GM23338 (cell line): Measurements from ENCODE around the gene FHIT. TPM values are rescaled to one million over a fixed set of nuclear protein-coding genes. Genes with fewer than 3 reads are reported as not detected.

ENCODE experiments used
- ATAC-seq: fragments of 200-7000 bp; cut with Tn5 transposase; 3 replicates; pipeline ENCODE4 v1.9.1; 2020
- DNase-seq: peaks from one replicate; pipeline ENCODE4 v3.0.0-alpha.2; 2015; ENCODE audit warnings: low spot score
- H2AFZ ChIP-seq: fragments of 200-600 bp; sonication (generic); 2 replicates; pipeline ENCODE4 v1.8.0; 2016; ENCODE audit warnings: antibody characterized with exemption, mild to moderate bottlenecking, moderate library complexity
- H3F3A ChIP-seq: fragments of 200-600 bp; sonication (generic); replicated peaks from 2 replicates; pipeline ENCODE4 v1.8.0; 2017; ENCODE audit warnings: antibody characterized with exemption, mixed run types, low read depth
- H3K27ac ChIP-seq: fragments of 200-600 bp; sonication (generic); 2 replicates; pipeline ENCODE4 v1.6.1; 2016; ENCODE audit warnings: low read depth
- H3K27me3 ChIP-seq: fragments of 200-600 bp; sonication (generic); 2 replicates; pipeline ENCODE4 v1.8.0; 2016; ENCODE audit warnings: mild to moderate bottlenecking, mixed run types, moderate library complexity; ENCODE audit not compliant: insufficient read depth
- H3K36me3 ChIP-seq: fragments of 200-600 bp; sonication (generic); 2 replicates; pipeline ENCODE4 v1.8.0; 2016; ENCODE audit warnings: mild to moderate bottlenecking; ENCODE audit not compliant: insufficient read depth
- H3K4me1 ChIP-seq: fragments of 200-600 bp; sonication (generic); 2 replicates; pipeline ENCODE4 v1.8.0; 2016; ENCODE audit warnings: mild to moderate bottlenecking, moderate library complexity; ENCODE audit not compliant: insufficient read depth
- H3K4me2 ChIP-seq: fragments of 200-600 bp; sonication (generic); 2 replicates; pipeline ENCODE4 v1.7.1; 2017; ENCODE audit warnings: mixed run types
- H3K4me3 ChIP-seq: fragments of 200-600 bp; sonication (generic); 2 replicates; pipeline ENCODE4 v1.6.1; 2016; ENCODE audit warnings: mixed run types
- H3K79me2 ChIP-seq: fragments of 200-600 bp; sonication (generic); replicated peaks from 2 replicates; pipeline ENCODE4 v1.8.0; 2017; ENCODE audit warnings: mild to moderate bottlenecking; ENCODE audit not compliant: insufficient read depth
- H3K9me2 ChIP-seq: fragments of 200-600 bp; sonication (generic); 2 replicates; pipeline ENCODE4 v1.8.0; 2017; ENCODE audit not compliant: insufficient read depth
- H4K20me1 ChIP-seq: fragments of 200-600 bp; sonication (generic); replicated peaks from 2 replicates; pipeline ENCODE4 v1.8.0; 2017; ENCODE audit warnings: mild to moderate bottlenecking; ENCODE audit not compliant: insufficient read depth
- H3K27ac Mint-ChIP-seq: 2 replicates; pipeline ENCODE4 v1.8.0; 2020; ENCODE audit warnings: inconsistent platforms, mild to moderate bottlenecking, moderate library complexity, mixed read lengths
- H3K27me3 Mint-ChIP-seq: 3 replicates; pipeline ENCODE4 v1.8.0; 2022; ENCODE audit warnings: low read depth, mild to moderate bottlenecking, moderate library complexity, mixed read lengths, inconsistent platforms; ENCODE audit not compliant: insufficient read depth, poor library complexity
- H3K36me3 Mint-ChIP-seq: 3 replicates; pipeline ENCODE4 v1.8.0; 2021; ENCODE audit warnings: low read depth, mild to moderate bottlenecking, inconsistent platforms, moderate library complexity, mixed read lengths
- H3K4me1 Mint-ChIP-seq: 3 replicates; pipeline ENCODE4 v1.8.0; 2020; ENCODE audit warnings: mild to moderate bottlenecking, inconsistent platforms, mixed read lengths
- H3K4me3 Mint-ChIP-seq: 3 replicates; pipeline ENCODE4 v1.8.0; 2021; ENCODE audit warnings: moderate library complexity, mild to moderate bottlenecking, inconsistent platforms, mixed read lengths
- H3K9me3 Mint-ChIP-seq: 3 replicates; pipeline ENCODE4 v1.8.0; 2020; ENCODE audit warnings: moderate library complexity, mild to moderate bottlenecking, inconsistent platforms, mixed read lengths
- CREB1 ChIP-seq: fragments of 250-450 bp; sonication (Bioruptor Pico); IDR thresholded peaks from 2 replicates; pipeline ENCODE4 v1.5.0; 2020; ENCODE audit warnings: low read depth, mild to moderate bottlenecking, moderate library complexity
- ETS1 ChIP-seq: IDR thresholded peaks from 2 replicates; pipeline ENCODE4 v1.6.1; 2016; ENCODE audit warnings: antibody characterized with exemption
- EZH2 ChIP-seq: fragments of 200-600 bp; sonication (generic); IDR thresholded peaks from one replicate; pipeline ENCODE4 v1.8.0; 2017; ENCODE audit warnings: antibody characterized with exemption, mild to moderate bottlenecking, low read depth; ENCODE audit not compliant: unreplicated experiment
- EZH2phosphoT487 ChIP-seq: fragments of 200-600 bp; sonication (generic); IDR thresholded peaks from one replicate; pipeline ENCODE4 v1.8.1; 2018; ENCODE audit warnings: antibody characterized with exemption; ENCODE audit not compliant: unreplicated experiment
- JUNB ChIP-seq: IDR thresholded peaks from one replicate; pipeline ENCODE4 v1.6.1; 2016; ENCODE audit warnings: antibody characterized with exemption; ENCODE audit not compliant: unreplicated experiment
- NANOG ChIP-seq: IDR thresholded peaks from 2 replicates; pipeline ENCODE4 v1.6.1; 2016; ENCODE audit warnings: antibody characterized with exemption, borderline replicate concordance
- POLR2AphosphoS5 ChIP-seq: IDR thresholded peaks from 2 replicates; pipeline ENCODE4 v1.6.1; 2016; ENCODE audit warnings: antibody characterized with exemption, low read depth
- STAT1 ChIP-seq: IDR thresholded peaks from one replicate; pipeline ENCODE4 v1.6.1; 2016; ENCODE audit warnings: antibody characterized with exemption; ENCODE audit not compliant: unreplicated experiment
- ZNF114 ChIP-seq: fragments of 250-450 bp; sonication (Bioruptor Pico); IDR thresholded peaks from 2 replicates; pipeline ENCODE4 v1.5.0; 2020; ENCODE audit warnings: mild to moderate bottlenecking, moderate library complexity
- ZNF331 ChIP-seq: fragments of 250-450 bp; sonication (Bioruptor Pico); IDR thresholded peaks from 2 replicates; pipeline ENCODE4 v1.5.0; 2020; ENCODE audit warnings: low read depth, mild to moderate bottlenecking, moderate library complexity
- ZNF462 ChIP-seq: fragments of 250-450 bp; sonication (Bioruptor Pico); IDR thresholded peaks from 2 replicates; pipeline ENCODE4 v1.5.0; 2020; ENCODE audit warnings: mild to moderate bottlenecking, moderate library complexity
- polyA plus RNA-seq: library from polyadenylated mRNA; unstranded; fragments of >200 nt; fragmentation: Nextera tagmentation; extraction: Ambion mirVana; gene quantifications from 2 replicates; pipeline ENCODE4 v1.2.1, GENCODE V29; 2016
- total RNA-seq: library from RNA; depleted of rRNA; stranded (reverse); fragments of >200 nt; shearing (Covaris generic); gene quantifications from 2 replicates; pipeline ENCODE4 v1.2.3, GENCODE V29; 2014
- TF ChIP-seq, protein P1 (sequence below), 2 experiments: fragments of 200-600 bp in 1 of 2; sonication (generic) in 1 of 2; conservative IDR thresholded peaks; 2 replicates each; pipeline versions ENCODE4 v1.5.1 to v1.6.1; 2016 to 2017; ENCODE audit warnings: antibody characterized with exemption in 2 of 2, low read depth in 2 of 2, mild to moderate bottlenecking in 2 of 2, moderate library complexity in 1 of 2
- TF ChIP-seq, protein P2 (sequence below): IDR thresholded peaks from one replicate; pipeline ENCODE4 v1.6.1; 2018; ENCODE audit warnings: antibody characterized with exemption; ENCODE audit not compliant: unreplicated experiment

Gene FHIT
- total and polyA plus RNA-seq, 2 experiments from 2014 or later: 3.0 to 8.3 TPM

- no peaks in the 10 kb centered on the region for H3K4me1 ChIP-seq
Measured at GRCh38 chr3:59936472-59936871, 1314.8 kb downstream of the FHIT start.

More at GRCh38 chr3:59936472-59936871, 1314.8 kb downstream of the FHIT start:
- H3K36me3 Mint-ChIP-seq: no peaks in the 10 kb centered on the region
- no peak overlapping the region for H3K4me3 Mint-ChIP-seq
- Histone ChIP-seq H3K4me3 (no peak overlapping the region), H2AFZ (no peak overlapping the region), H3K36me3 (no peaks in the 10 kb centered on the region), H3K27me3 (no peaks in the 10 kb centered on the region), H3K4me2 (no peak overlapping the region), H3K27ac (no peak overlapping the region), H3K79me2 (no peaks in the 10 kb centered on the region), H4K20me1 (no peaks in the 10 kb centered on the region), H3K9me2 (peaks cover 4% of the 10 kb centered on the region; the same call in 1 of the 2 replicates), H3F3A (no peaks in the 10 kb centered on the region)
- no peaks in the 10 kb centered on the region for H3K27me3 Mint-ChIP-seq
- H3K9me3 Mint-ChIP-seq: no peaks in the 10 kb centered on the region
- DNase-seq: no peak
- no peaks in the 10 kb centered on the region for H3K4me1 Mint-ChIP-seq
- no peak overlapping the region for H3K27ac Mint-ChIP-seq
- no peak for ATAC-seq
- TF ChIP-seq ZNF114 (CRISPR knock-in tag) (no peak), EZH2 (no peak), ZNF462 (CRISPR knock-in tag) (no peak), EZH2phosphoT487 (no peak), ETS1 (no peak), NANOG (no peak), POLR2AphosphoS5 (no peak), CREB1 (CRISPR knock-in tag) (no peak), STAT1 (no peak), ZNF331 (CRISPR knock-in tag) (no peak), JUNB (no peak)
- TF ChIP-seq, protein P1, sequence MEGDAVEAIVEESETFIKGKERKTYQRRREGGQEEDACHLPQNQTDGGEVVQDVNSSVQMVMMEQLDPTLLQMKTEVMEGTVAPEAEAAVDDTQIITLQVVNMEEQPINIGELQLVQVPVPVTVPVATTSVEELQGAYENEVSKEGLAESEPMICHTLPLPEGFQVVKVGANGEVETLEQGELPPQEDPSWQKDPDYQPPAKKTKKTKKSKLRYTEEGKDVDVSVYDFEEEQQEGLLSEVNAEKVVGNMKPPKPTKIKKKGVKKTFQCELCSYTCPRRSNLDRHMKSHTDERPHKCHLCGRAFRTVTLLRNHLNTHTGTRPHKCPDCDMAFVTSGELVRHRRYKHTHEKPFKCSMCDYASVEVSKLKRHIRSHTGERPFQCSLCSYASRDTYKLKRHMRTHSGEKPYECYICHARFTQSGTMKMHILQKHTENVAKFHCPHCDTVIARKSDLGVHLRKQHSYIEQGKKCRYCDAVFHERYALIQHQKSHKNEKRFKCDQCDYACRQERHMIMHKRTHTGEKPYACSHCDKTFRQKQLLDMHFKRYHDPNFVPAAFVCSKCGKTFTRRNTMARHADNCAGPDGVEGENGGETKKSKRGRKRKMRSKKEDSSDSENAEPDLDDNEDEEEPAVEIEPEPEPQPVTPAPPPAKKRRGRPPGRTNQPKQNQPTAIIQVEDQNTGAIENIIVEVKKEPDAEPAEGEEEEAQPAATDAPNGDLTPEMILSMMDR (conservative IDR thresholded peaks at IDR 0.05; ENCODE audit: low read depth in 2 of 2): no peak
- TF ChIP-seq, protein P2, sequence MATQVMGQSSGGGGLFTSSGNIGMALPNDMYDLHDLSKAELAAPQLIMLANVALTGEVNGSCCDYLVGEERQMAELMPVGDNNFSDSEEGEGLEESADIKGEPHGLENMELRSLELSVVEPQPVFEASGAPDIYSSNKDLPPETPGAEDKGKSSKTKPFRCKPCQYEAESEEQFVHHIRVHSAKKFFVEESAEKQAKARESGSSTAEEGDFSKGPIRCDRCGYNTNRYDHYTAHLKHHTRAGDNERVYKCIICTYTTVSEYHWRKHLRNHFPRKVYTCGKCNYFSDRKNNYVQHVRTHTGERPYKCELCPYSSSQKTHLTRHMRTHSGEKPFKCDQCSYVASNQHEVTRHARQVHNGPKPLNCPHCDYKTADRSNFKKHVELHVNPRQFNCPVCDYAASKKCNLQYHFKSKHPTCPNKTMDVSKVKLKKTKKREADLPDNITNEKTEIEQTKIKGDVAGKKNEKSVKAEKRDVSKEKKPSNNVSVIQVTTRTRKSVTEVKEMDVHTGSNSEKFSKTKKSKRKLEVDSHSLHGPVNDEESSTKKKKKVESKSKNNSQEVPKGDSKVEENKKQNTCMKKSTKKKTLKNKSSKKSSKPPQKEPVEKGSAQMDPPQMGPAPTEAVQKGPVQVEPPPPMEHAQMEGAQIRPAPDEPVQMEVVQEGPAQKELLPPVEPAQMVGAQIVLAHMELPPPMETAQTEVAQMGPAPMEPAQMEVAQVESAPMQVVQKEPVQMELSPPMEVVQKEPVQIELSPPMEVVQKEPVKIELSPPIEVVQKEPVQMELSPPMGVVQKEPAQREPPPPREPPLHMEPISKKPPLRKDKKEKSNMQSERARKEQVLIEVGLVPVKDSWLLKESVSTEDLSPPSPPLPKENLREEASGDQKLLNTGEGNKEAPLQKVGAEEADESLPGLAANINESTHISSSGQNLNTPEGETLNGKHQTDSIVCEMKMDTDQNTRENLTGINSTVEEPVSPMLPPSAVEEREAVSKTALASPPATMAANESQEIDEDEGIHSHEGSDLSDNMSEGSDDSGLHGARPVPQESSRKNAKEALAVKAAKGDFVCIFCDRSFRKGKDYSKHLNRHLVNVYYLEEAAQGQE: no peak
